CD4-positive, alpha-beta T cell (primary cell): Measurements from ENCODE around the gene AHCYL2. TPM values are rescaled to one million over a fixed set of nuclear protein-coding genes. Genes with fewer than 3 reads are reported as not detected.

Source experiments
- ATAC-seq: fragments of 200-7000 bp; cut with Tn5 transposase; one replicate; pipeline ENCODE4 v1.10.0; 2022; ENCODE audit warnings: mild to moderate bottlenecking; ENCODE audit not compliant: poor library complexity
- CTCF ChIA-PET: fragments of 350-600 bp; sonication (Branson Sonifier 250); formaldehyde crosslinking; loops from one replicate; lab custom pipeline; 2021; ENCODE audit warnings: antibody characterized with exemption, inconsistent platforms; lab: Charles Lee
- POLR2A ChIA-PET: fragments of 350-600 bp; sonication (Branson Sonifier 250); formaldehyde crosslinking; loops from one replicate; lab custom pipeline; 2021; ENCODE audit warnings: antibody characterized with exemption, inconsistent platforms; lab: Charles Lee
- DNase-seq, 14 experiments: peaks; one replicate each; pipeline ENCODE4 v3.0.0-alpha.2; 2013 to 2020; ENCODE audit warnings: mixed read lengths in 2 of 14
- H3K27ac ChIP-seq, 2 donors: one replicate each; pipeline versions ENCODE4 v1.5.1 to v1.7.0; 2013; ENCODE audit warnings: low read length in 2 of 2, low read depth in 1 of 2, mild to moderate bottlenecking in 1 of 2
- H3K27me3 ChIP-seq, 2 experiments: 1 replicate in 1 of 2; 2 replicates in 1 of 2; pipeline versions ENCODE4 v1.6.1 to v1.7.0; 2013; ENCODE audit warnings: low read length in 2 of 2, control low read depth in 1 of 2, mild to moderate bottlenecking in 1 of 2, moderate library complexity in 1 of 2; ENCODE audit not compliant: insufficient read depth in 2 of 2, control insufficient read depth in 1 of 2
- H3K36me3 ChIP-seq: one replicate; pipeline ENCODE4 v1.6.1; 2013; ENCODE audit warnings: low read length, control low read depth; ENCODE audit not compliant: insufficient read depth
- H3K4me1 ChIP-seq: one replicate; pipeline ENCODE4 v1.6.1; 2013; ENCODE audit warnings: low read length, control low read depth; ENCODE audit not compliant: insufficient read depth
- H3K4me3 ChIP-seq: one replicate; pipeline ENCODE4 v1.5.1; 2013; ENCODE audit warnings: mild to moderate bottlenecking, low read length, moderate library complexity
- H3K9me3 ChIP-seq, 2 experiments: 1 replicate in 1 of 2; 2 replicates in 1 of 2; pipeline versions ENCODE4 v1.6.1 to v1.7.0; 2013; ENCODE audit warnings: low read length in 2 of 2, mild to moderate bottlenecking in 2 of 2, control low read depth in 1 of 2, moderate library complexity in 1 of 2; ENCODE audit not compliant: control insufficient read depth in 1 of 2, insufficient read depth in 1 of 2
- H3K27ac Mint-ChIP-seq: one replicate; pipeline ENCODE4 v1.8.0; 2020; ENCODE audit warnings: mixed read lengths
- H3K27me3 Mint-ChIP-seq: one replicate; pipeline ENCODE4 v1.8.0; 2021; ENCODE audit warnings: mixed read lengths
- H3K36me3 Mint-ChIP-seq: one replicate; pipeline ENCODE4 v1.8.0; 2021; ENCODE audit warnings: low read depth, mixed read lengths
- H3K4me1 Mint-ChIP-seq: one replicate; pipeline ENCODE4 v1.8.0; 2021; ENCODE audit warnings: low read depth, mixed read lengths
- H3K4me3 Mint-ChIP-seq: one replicate; pipeline ENCODE4 v1.8.0; 2020; ENCODE audit warnings: mild to moderate bottlenecking, mixed read lengths
- H3K9me3 Mint-ChIP-seq: one replicate; pipeline ENCODE4 v1.8.0; 2020; ENCODE audit warnings: mixed read lengths
- CTCF ChIP-seq: fragments of 200-600 bp; IDR thresholded peaks from one replicate; pipeline ENCODE4 v1.8.0; 2022; ENCODE audit warnings: antibody characterized with exemption, mild to moderate bottlenecking
- intact Hi-C, 2 experiments: fragments of 100-400 bp; cut with DNase I in 1 of 2; cut with micrococcal nuclease in 1 of 2; formaldehyde crosslinking; loops; one replicate each; pipeline versions ENCODE4 v1.15.1 to v1.9.0; 2023 to 2025; cut with DNase I, micrococcal nuclease
- total RNA-seq, 174 experiments: library from RNA in 2 of 174; stranded (reverse) in 2 of 174; gene quantifications; one replicate each; pipeline ENCODE4 v1.2.3 and lab custom pipeline; 2021 to 2026

Gene AHCYL2
- total RNA-seq, 2 experiments from 2014 or later, result 5.8 to 6.0 TPM

DNA sequence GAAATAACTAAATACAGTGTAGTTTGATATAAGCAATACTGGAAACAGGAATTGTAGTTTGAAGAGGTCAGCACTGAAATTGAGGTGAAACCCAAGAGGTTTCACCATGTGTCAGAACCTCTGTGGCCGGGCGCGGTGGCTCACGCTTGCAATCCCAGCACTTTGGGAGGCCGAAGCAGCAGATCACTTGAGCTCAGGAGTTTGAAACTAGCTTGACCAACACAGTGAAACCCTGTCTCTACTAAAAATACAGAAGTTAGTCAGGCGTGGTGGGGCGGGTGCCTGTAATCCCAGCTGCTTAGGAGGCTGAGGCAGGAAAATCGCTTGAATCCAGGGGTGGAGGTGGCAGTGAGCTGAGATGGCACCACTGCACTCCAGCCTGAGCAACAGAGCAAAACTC is 13.7 kb downstream of the AHCYL2 start:
- Mint-ChIP-seq H3K27ac (no peak overlapping the region), H3K9me3 (no peaks in the 10 kb centered on the region), H3K36me3 (peaks cover 12% of the 10 kb centered on the region), H3K27me3 (no peaks in the 10 kb centered on the region), H3K4me1 (peaks cover 18% of the 10 kb centered on the region), H3K4me3 (no peak overlapping the region)
- Histone ChIP-seq H3K27ac (no peak overlapping the region), H3K9me3 (no peaks in the 10 kb centered on the region), H3K4me1 (no peaks in the 10 kb centered on the region), H3K4me3 (no peak overlapping the region), H3K36me3 (no peaks in the 10 kb centered on the region), H3K27me3 (no peaks in the 10 kb centered on the region)
- no peak for DNase-seq
- ATAC-seq, result no peak
- TF ChIP-seq CTCF, result no peak
- ChIA-PET POLR2A (interaction anchor here (1.4 kb wide), 1 partner anchor 13 kb away, joined by 3 read pairs; no protein-coding TSS in a partner anchor), CTCF (interaction anchor here (1.0 to 1.3 kb wide), 3 partner anchors 9 to 28 kb away, joined by 3 to 5 read pairs (median 4); no protein-coding TSS in a partner anchor)
- intact Hi-C loops, result no loop called here

GRCh38 chr7:129240119-129240820 is 15.4 kb downstream of the AHCYL2 start:
- H3K4me1 ChIP-seq, result no peaks in the 10 kb centered on the region
- DNase-seq (no peak), ATAC-seq (no peak)
- no peak overlapping the region for H3K4me3 ChIP-seq
- peaks cover 10% of the 10 kb centered on the region for H3K4me1 Mint-ChIP-seq
- H3K9me3 Mint-ChIP-seq, result peaks cover 5% of the 10 kb centered on the region
- H3K36me3 ChIP-seq, result no peaks in the 10 kb centered on the region
- ChIA-PET POLR2A (no interaction called here), CTCF (interaction anchor here (0.6 to 1.3 kb wide), 2 partner anchors 14 to 1056 kb away, joined by 3 read pairs; no protein-coding TSS in a partner anchor)
- no peaks in the 10 kb centered on the region for H3K27me3 ChIP-seq
- no peaks in the 10 kb centered on the region for H3K9me3 ChIP-seq
- H3K36me3 Mint-ChIP-seq, result peaks cover 19% of the 10 kb centered on the region
- H3K4me3 Mint-ChIP-seq, result no peak overlapping the region
- intact Hi-C loops, result no loop called here
- TF ChIP-seq CTCF, result no peak
- no peaks in the 10 kb centered on the region for H3K27me3 Mint-ChIP-seq
- H3K27ac ChIP-seq, result no peak overlapping the region
- no peak overlapping the region for H3K27ac Mint-ChIP-seq

- H3K9me3 Mint-ChIP-seq, result peaks cover 7% of the 10 kb centered on the region
- ChIA-PET POLR2A (no interaction called here), CTCF (no interaction called here)
- Histone ChIP-seq H3K27me3 (no peaks in the 10 kb centered on the region), H3K27ac (no peak overlapping the region), H3K4me3 (no peak overlapping the region), H3K4me1 (no peaks in the 10 kb centered on the region), H3K9me3 (no peaks in the 10 kb centered on the region), H3K36me3 (no peaks in the 10 kb centered on the region)
- H3K36me3 Mint-ChIP-seq, result peaks cover 25% of the 10 kb centered on the region
- no peak overlapping the region for H3K27ac Mint-ChIP-seq
- intact Hi-C loops, result no loop called here
- H3K4me3 Mint-ChIP-seq, result no peak overlapping the region
- H3K4me1 Mint-ChIP-seq, result peaks cover 5% of the 10 kb centered on the region
- H3K27me3 Mint-ChIP-seq, result no peaks in the 10 kb centered on the region
- DNase-seq (no peak), ATAC-seq (no peak)
- TF ChIP-seq CTCF, result no peak
Measured at GRCh38 chr7:129244220-129244619, 19.4 kb downstream of the AHCYL2 start.
